Measurements from ENCODE around the gene YKT6.

Gene YKT6

DNA sequence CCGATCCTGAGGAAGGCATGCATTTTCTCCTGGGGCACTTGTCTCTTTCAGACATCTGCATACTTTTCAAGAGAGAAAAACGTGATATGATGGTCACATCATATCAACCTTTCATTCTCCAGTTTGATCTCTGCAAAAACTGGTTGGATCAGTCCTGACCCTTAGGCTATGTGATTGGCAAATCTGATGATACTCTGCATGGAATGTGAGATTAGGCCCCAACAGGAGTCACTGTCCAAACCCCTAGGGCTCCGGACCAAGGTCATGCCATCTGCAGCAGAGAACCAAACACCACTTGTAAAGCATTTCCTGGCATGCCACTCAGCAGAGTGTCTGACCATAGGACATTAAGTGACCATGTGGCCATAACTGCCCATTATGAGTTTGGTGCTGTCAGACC, 20.1 kb upstream of the YKT6 start:
- FAIRE-seq (no peak), DNase-seq (ENCODE audit: insufficient read length, low spot score) (no peak)
- TF ChIP-seq POLR2A (IDR thresholded peaks at IDR 0.05; ENCODE audit: low read depth, low read length), result no peak

GRCh38 chr7:44182827-44183226, 18.0 kb upstream of the YKT6 start:
- no peak for TF ChIP-seq POLR2A (IDR thresholded peaks at IDR 0.05; ENCODE audit: low read depth, low read length)
- DNase-seq (ENCODE audit: insufficient read length, low spot score), result no peak
- FAIRE-seq, result no peak

DNA sequence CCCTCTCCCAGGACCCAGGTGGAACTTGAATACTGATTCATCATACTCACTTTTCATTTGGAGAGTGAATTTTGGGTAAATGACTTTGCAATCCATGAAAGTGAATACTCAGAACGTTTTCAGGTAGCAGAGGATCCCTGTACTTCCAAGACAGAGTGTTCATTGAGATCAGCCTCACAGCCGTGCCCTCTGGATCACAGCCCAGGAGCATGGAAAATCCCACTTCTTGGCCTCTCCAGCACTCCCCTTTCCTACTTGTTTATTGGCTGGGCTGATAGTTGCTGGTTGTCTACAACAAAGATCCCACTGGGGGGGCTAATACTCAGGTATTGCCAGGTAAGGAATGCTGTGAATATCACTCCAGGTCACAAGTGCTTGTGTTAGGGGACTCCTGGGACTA, 17.4 kb upstream of the YKT6 start:
- DNase-seq (ENCODE audit: insufficient read length, low spot score) (no peak), FAIRE-seq (no peak)
- TF ChIP-seq POLR2A (IDR thresholded peaks at IDR 0.05; ENCODE audit: low read depth, low read length), result no peak

DNA sequence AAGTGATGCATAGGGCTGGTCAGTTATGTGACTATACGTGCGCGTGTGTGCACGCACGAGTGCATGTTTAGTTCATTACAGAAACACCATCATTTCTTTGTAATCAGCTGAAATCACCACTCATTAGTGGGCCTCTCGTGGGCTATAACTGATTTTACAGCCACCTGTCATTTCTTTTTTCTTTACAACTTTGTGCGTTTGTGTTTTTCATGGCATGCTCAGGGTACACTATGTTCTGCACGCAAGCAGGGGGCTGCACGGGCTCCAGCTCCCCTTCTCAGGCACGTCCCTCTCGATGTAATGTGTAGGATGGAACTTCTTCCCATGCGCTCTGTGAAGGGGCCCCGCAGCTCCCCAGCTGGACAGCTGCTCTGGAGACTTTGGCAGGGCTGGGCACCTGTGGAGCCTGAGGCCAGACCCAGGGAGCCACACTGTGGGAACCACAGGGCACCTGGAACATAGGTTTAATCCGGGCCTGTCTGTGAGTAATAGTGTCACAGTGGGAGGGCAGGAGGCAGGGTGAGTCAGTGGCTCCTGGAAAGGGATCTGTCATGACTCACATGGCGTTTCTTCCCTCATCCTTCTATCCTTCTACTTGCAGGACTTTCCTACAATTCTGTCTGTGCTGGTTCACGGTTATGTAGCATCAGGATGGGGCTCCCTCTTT, 16.4 kb upstream of the YKT6 start:
- DNase-seq (ENCODE audit: insufficient read length, low spot score), result peak; percentile 94
- no peak for TF ChIP-seq POLR2A (IDR thresholded peaks at IDR 0.05; ENCODE audit: low read depth, low read length)
- peak; percentile 80 for FAIRE-seq

DNA sequence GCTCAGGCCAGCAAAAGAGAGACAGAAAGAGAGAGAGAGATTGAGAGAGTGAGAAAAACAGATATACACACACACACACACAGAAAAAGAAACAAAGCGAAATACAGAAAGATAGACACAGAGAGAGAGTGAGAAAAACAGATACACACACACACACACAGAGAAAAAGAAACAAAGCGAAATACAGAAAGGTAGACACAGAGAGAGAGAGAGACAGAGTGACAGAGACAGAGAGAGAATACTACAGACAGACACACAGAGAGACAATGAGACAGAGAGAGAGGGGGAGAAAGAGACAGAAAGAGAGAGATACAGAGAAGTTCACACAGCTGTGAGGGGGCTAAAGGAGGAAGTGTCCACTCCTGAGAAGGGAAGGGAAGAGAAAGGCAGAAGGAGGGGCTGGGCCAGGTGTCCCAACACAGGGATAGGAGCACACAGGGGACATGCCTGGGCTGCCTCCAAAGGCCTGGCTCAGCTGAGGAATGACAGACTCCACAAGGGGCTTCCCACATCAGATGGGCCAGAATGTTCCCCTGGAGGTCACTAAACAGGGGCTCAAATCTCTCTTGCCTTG, 15.8 kb upstream of the YKT6 start:
- FAIRE-seq (no peak), DNase-seq (ENCODE audit: insufficient read length, low spot score) (no peak)
- TF ChIP-seq POLR2A (IDR thresholded peaks at IDR 0.05; ENCODE audit: low read depth, low read length), result no peak

DNA sequence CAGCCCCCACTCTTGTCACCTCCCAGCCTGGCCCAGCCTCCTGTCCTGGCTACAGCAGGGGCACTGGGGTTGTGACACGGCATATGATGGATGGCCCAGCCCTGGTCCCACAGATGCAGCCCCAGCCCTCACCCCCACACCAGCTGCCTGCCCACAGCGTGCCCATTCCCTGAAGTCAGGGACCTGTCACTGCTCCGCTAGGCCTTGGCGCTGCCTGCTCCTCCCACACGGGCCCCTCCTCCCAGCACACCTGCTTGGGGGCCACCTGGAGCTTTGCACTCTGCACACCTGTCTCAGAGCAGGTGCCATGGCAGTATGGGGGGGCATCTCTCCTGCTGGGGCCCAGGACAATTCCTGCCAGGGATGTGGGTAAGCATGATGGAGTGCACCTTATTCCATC, 15.0 kb upstream of the YKT6 start:
- no peak for TF ChIP-seq POLR2A (IDR thresholded peaks at IDR 0.05; ENCODE audit: low read depth, low read length)
- no peak for DNase-seq (ENCODE audit: insufficient read length, low spot score)
- FAIRE-seq, result no peak

GRCh38 chr7:44186736-44187135, 14.0 kb upstream of the YKT6 start:
- TF ChIP-seq POLR2A (IDR thresholded peaks at IDR 0.05; ENCODE audit: low read depth, low read length), result no peak
- DNase-seq (ENCODE audit: insufficient read length, low spot score) (no peak), FAIRE-seq (no peak)

DNA sequence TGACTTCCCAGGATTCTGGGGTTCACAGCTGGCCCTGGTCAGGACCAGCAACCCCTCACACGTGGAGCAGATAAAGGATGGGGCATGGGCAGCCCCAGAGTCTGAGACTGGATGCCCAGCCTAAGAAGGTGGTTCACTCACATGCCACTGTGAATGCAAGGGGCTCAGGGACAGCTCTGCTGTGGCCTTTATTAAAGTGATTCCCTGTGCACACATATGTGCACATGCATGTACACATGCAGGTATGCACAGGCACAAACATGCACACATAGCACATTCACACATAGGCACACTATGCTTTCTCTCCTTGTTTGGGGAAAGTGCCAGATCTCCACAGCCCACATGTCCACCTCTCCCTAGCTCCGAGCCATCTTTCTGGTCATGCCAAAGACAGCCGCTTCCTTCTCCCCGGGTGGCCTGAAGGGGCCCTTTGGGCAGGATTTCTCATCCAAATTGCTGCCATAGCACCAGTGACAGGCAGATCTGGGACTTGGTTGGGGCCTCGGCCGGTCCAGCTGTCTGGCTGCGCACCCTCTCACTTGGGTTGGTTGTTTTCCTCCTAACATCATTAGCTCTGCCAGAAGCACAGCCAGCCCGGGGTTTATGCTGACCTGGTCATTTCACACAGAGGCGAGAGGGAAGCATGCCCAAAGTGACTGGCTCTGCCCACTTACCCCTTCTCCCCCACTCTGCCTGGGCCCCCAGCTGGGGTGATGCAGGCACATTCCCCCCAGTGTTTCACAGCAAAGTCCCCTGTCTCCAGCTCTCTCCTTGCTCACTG, 13.0 kb upstream of the YKT6 start:
- TF ChIP-seq POLR2A (IDR thresholded peaks at IDR 0.05; ENCODE audit: low read depth, low read length), result no peak
- DNase-seq (ENCODE audit: insufficient read length, low spot score) (no peak), FAIRE-seq (no peak)

DNA sequence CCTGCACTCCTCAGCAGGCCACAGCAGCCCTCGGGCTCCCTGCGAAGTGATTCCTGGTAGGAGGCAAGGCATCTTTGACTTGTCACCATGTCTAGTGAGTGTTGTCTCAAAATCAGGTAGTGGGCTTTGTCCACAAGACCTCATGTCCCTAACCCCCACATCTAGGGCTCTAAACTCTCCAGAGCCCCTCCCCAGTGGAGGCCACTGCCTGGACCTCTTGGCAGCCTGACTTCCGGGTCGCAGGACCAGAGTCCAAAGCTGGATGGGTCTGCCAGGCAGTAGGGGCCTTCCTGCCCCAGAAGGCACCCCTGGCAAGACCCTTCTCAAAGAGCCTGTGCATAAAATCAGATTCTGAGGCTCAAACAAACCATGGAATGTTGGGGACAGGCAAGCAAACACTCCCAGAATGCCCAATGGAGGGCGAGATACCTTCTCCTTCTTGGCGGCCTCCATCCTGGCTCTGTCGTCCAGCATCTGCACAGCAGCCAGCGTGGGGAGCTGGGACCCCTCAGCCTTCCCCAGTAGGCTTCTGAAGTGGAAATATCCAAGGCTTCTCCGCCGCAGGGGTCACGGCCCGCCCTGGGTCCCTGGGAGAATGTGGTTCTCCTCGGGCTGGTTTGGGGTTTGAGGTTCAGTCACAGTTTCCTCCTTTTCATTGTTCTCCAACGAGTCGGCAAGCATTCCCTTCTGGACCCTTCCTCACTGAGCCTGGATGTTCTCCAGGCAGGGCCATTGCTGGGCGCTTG, 12.1 kb upstream of the YKT6 start:
- DNase-seq (ENCODE audit: insufficient read length, low spot score), result no peak
- FAIRE-seq, result no peak
- no peak for TF ChIP-seq POLR2A (IDR thresholded peaks at IDR 0.05; ENCODE audit: low read depth, low read length)

- no peak for FAIRE-seq
- no peak for TF ChIP-seq POLR2A (IDR thresholded peaks at IDR 0.05; ENCODE audit: low read depth, low read length)
- DNase-seq (ENCODE audit: insufficient read length, low spot score), result no peak
These were observed 11.3 kb upstream of the YKT6 start, which contains the start of gene GCK for GRCh38 chr7:44189286-44189992. TSS of gene GCK (minus strand) at chr7:44189439. CDS start at chr7:44188953, 486 bp downstream.

DNA sequence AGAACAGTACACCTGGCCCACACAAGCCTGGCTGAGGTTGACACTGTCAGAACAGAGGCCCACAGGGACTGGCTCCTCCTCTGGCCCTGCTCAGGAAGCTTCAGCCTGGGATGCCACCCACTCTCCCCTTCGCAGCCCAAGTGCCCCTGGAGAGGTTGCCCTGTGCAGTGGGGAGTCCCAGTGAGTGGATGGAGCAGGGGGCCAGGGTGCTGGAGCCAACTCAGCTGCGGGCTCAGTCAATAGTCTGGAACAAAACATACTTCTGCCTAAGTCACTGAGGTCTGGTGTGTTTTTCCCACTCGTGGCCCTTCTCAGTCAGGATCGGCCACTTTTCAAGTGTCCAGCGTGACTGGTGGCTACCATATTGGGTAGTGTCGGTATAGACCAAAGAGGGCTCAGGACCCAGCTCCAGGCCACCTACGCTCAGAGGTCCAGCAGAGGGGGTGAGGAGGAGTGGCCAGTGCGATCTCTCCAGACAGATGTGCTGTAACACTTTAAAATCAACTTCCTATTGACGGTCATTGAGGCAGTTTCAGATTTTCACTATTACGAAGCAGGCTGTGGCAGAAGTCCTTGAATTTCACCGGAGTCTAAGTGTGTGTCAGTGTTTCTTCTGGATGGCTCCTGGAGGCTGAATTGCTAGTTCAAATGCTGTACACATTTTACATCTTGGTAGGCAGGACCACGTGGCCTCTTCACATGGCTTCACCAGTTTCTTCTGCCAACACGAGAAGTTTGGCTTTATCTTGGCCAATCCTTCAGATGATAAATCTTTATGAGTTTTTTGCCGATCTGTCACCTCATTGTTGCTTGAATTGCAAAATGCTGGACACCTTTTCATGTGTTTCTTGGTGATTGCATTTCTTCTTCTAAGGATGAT, 10.5 kb upstream of the YKT6 start:
- FAIRE-seq, result no peak
- TF ChIP-seq POLR2A (IDR thresholded peaks at IDR 0.05; ENCODE audit: low read depth, low read length), result no peak
- DNase-seq (ENCODE audit: insufficient read length, low spot score), result no peak

- DNase-seq (ENCODE audit: insufficient read length, low spot score), result no peak
These were observed 9.6 kb upstream of the YKT6 start for GRCh38 chr7:44191171-44191570.

More at GRCh38 chr7:44191171-44191570, 9.6 kb upstream of the YKT6 start:
- no peak for TF ChIP-seq POLR2A (IDR thresholded peaks at IDR 0.05; ENCODE audit: low read depth, low read length)
- no peak for FAIRE-seq

Measured in H54 (cell line).